Measurements from ENCODE around the gene MRPS9.

- TF ChIP-seq POLR2A (IDR thresholded peaks at IDR 0.05; ENCODE audit: low read depth, low read length) = no peak
- no peak for TF ChIP-seq CTCF (IDR thresholded peaks at IDR 0.05; ENCODE audit: extremely low read depth in 1 of 2, insufficient read depth in 1 of 2, low read depth in 1 of 2, low read length in 2 of 2)
- no peak for TF ChIP-seq GATA2 (IDR thresholded peaks at IDR 0.05; ENCODE audit: insufficient read depth, insufficient read length, low read depth, low read length)
- no peak for TF ChIP-seq MAX (IDR thresholded peaks at IDR 0.05; ENCODE audit: insufficient read depth, insufficient read length)
These were observed 73.7 kb downstream of the MRPS9 start for GRCh38 chr2:105111365-105112150.

All from endothelial cell of umbilical vein (primary cell).